Measurements from ENCODE around the gene FNIP1. TPM values are rescaled to one million over a fixed set of nuclear protein-coding genes. Genes with fewer than 3 reads are reported as not detected.

FNIP1 gene
- total and polyA plus RNA-seq, 9 of the 15 experiments (the other 6 are each of a cell fraction or from before 2014, with no cell fraction given): 5.0 to 32.8 (median 18.4) TPM

- TF ChIP-seq, protein P1, sequence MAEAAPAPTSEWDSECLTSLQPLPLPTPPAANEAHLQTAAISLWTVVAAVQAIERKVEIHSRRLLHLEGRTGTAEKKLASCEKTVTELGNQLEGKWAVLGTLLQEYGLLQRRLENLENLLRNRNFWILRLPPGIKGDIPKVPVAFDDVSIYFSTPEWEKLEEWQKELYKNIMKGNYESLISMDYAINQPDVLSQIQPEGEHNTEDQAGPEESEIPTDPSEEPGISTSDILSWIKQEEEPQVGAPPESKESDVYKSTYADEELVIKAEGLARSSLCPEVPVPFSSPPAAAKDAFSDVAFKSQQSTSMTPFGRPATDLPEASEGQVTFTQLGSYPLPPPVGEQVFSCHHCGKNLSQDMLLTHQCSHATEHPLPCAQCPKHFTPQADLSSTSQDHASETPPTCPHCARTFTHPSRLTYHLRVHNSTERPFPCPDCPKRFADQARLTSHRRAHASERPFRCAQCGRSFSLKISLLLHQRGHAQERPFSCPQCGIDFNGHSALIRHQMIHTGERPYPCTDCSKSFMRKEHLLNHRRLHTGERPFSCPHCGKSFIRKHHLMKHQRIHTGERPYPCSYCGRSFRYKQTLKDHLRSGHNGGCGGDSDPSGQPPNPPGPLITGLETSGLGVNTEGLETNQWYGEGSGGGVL (CRISPR knock-in tag; IDR thresholded peaks at IDR 0.05): no peak
- TF ChIP-seq CHD2 (IDR thresholded peaks at IDR 0.05; ENCODE audit: low read depth, low read length): no peak
- no peak for TF ChIP-seq ZBTB8A (IDR thresholded peaks at IDR 0.05; ENCODE audit: partially characterized antibody)
- no peak for TF ChIP-seq ZKSCAN8 (CRISPR knock-in tag; IDR thresholded peaks at IDR 0.05)
- no peak for TF ChIP-seq ZBTB33 (CRISPR knock-in tag; IDR thresholded peaks at IDR 0.05)
- TF ChIP-seq, protein P2, sequence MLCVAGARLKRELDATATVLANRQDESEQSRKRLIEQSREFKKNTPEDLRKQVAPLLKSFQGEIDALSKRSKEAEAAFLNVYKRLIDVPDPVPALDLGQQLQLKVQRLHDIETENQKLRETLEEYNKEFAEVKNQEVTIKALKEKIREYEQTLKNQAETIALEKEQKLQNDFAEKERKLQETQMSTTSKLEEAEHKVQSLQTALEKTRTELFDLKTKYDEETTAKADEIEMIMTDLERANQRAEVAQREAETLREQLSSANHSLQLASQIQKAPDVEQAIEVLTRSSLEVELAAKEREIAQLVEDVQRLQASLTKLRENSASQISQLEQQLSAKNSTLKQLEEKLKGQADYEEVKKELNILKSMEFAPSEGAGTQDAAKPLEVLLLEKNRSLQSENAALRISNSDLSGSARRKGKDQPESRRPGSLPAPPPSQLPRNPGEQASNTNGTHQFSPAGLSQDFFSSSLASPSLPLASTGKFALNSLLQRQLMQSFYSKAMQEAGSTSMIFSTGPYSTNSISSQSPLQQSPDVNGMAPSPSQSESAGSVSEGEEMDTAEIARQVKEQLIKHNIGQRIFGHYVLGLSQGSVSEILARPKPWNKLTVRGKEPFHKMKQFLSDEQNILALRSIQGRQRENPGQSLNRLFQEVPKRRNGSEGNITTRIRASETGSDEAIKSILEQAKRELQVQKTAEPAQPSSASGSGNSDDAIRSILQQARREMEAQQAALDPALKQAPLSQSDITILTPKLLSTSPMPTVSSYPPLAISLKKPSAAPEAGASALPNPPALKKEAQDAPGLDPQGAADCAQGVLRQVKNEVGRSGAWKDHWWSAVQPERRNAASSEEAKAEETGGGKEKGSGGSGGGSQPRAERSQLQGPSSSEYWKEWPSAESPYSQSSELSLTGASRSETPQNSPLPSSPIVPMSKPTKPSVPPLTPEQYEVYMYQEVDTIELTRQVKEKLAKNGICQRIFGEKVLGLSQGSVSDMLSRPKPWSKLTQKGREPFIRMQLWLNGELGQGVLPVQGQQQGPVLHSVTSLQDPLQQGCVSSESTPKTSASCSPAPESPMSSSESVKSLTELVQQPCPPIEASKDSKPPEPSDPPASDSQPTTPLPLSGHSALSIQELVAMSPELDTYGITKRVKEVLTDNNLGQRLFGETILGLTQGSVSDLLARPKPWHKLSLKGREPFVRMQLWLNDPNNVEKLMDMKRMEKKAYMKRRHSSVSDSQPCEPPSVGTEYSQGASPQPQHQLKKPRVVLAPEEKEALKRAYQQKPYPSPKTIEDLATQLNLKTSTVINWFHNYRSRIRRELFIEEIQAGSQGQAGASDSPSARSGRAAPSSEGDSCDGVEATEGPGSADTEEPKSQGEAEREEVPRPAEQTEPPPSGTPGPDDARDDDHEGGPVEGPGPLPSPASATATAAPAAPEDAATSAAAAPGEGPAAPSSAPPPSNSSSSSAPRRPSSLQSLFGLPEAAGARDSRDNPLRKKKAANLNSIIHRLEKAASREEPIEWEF (CRISPR knock-in tag; IDR thresholded peaks at IDR 0.05): no peak; the same call in 1 of the 2 replicates
- TF ChIP-seq FUS (optimal IDR thresholded peaks at IDR 0.05; ENCODE audit: low read depth, low read length): no peak
- TF ChIP-seq, protein P3, sequence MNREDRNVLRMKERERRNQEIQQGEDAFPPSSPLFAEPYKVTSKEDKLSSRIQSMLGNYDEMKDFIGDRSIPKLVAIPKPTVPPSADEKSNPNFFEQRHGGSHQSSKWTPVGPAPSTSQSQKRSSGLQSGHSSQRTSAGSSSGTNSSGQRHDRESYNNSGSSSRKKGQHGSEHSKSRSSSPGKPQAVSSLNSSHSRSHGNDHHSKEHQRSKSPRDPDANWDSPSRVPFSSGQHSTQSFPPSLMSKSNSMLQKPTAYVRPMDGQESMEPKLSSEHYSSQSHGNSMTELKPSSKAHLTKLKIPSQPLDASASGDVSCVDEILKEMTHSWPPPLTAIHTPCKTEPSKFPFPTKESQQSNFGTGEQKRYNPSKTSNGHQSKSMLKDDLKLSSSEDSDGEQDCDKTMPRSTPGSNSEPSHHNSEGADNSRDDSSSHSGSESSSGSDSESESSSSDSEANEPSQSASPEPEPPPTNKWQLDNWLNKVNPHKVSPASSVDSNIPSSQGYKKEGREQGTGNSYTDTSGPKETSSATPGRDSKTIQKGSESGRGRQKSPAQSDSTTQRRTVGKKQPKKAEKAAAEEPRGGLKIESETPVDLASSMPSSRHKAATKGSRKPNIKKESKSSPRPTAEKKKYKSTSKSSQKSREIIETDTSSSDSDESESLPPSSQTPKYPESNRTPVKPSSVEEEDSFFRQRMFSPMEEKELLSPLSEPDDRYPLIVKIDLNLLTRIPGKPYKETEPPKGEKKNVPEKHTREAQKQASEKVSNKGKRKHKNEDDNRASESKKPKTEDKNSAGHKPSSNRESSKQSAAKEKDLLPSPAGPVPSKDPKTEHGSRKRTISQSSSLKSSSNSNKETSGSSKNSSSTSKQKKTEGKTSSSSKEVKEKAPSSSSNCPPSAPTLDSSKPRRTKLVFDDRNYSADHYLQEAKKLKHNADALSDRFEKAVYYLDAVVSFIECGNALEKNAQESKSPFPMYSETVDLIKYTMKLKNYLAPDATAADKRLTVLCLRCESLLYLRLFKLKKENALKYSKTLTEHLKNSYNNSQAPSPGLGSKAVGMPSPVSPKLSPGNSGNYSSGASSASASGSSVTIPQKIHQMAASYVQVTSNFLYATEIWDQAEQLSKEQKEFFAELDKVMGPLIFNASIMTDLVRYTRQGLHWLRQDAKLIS (CRISPR knock-in tag; IDR thresholded peaks at IDR 0.05): peak; percentile 68
- TF ChIP-seq HIVEP1 (CRISPR knock-in tag; IDR thresholded peaks at IDR 0.05): no peak
- no peak for TF ChIP-seq ZNF655 (CRISPR knock-in tag; IDR thresholded peaks at IDR 0.05)
- no peak for TF ChIP-seq ZNF436 (CRISPR knock-in tag; IDR thresholded peaks at IDR 0.05)
Measured at GRCh38 chr5:131747180-131748105, 49.4 kb downstream of the FNIP1 start (continued).

All from K562 (cell line).